ENCODE measurements around the gene PAF1.

PAF1 gene

GRCh38 chr19:39417463-39418181 is 26.7 kb upstream of the PAF1 start:
- no peak for DNase-seq (ENCODE audit: low spot score)
- in situ Hi-C loops (cut with MboI; ENCODE audit: low sequenced_read_pairs, unreplicated experiment) = no loop called here
- TF ChIP-seq CTCF (IDR thresholded peaks at IDR 0.05; ENCODE audit: borderline replicate concordance, control extremely low read depth, extremely low read depth, insufficient read depth, missing control alignments) = no peak

GRCh38 chr19:39416152-39417120 is 25.5 kb upstream of the PAF1 start:
- TF ChIP-seq CTCF (IDR thresholded peaks at IDR 0.05; ENCODE audit: borderline replicate concordance, control extremely low read depth, extremely low read depth, insufficient read depth, missing control alignments) = no peak
- DNase-seq (ENCODE audit: low spot score) = peak; percentile 17
- in situ Hi-C loops (cut with MboI; ENCODE audit: low sequenced_read_pairs, unreplicated experiment) = no loop called here

- no peak for TF ChIP-seq CTCF (IDR thresholded peaks at IDR 0.05; ENCODE audit: borderline replicate concordance, control extremely low read depth, extremely low read depth, insufficient read depth, missing control alignments)
- peak; percentile 23 for DNase-seq (ENCODE audit: low spot score)
- in situ Hi-C loops (cut with MboI; ENCODE audit: low sequenced_read_pairs, unreplicated experiment) = no loop called here
Measured at GRCh38 chr19:39415111-39416046, 24.5 kb upstream of the PAF1 start.

GRCh38 chr19:39413911-39414608 is 23.2 kb upstream of the PAF1 start:
- in situ Hi-C loops (cut with MboI; ENCODE audit: low sequenced_read_pairs, unreplicated experiment) = no loop called here
- TF ChIP-seq CTCF (IDR thresholded peaks at IDR 0.05; ENCODE audit: borderline replicate concordance, control extremely low read depth, extremely low read depth, insufficient read depth, missing control alignments) = peak; percentile 15
- no peak for DNase-seq (ENCODE audit: low spot score)

GRCh38 chr19:39413272-39413910 is 22.5 kb upstream of the PAF1 start:
- in situ Hi-C loops (cut with MboI; ENCODE audit: low sequenced_read_pairs, unreplicated experiment) = no loop called here
- DNase-seq (ENCODE audit: low spot score) = peak; percentile 66
- TF ChIP-seq CTCF (IDR thresholded peaks at IDR 0.05; ENCODE audit: borderline replicate concordance, control extremely low read depth, extremely low read depth, insufficient read depth, missing control alignments) = no peak
